Breast epithelium (tissue), 4 donors: Measurements from ENCODE around the gene KRTAP10-5. TPM values are rescaled to one million over a fixed set of nuclear protein-coding genes. Genes with fewer than 3 reads are reported as not detected.
"Not testable (repeated sequence)": the region's sequence is repeated elsewhere in the genome, so short reads cannot be mapped to it uniquely, and the experiment has no call there.

ENCODE experiments used
- DNase-seq, 2 donors: peaks; one replicate each; pipeline ENCODE4 v3.0.0-alpha.2; 2019; ENCODE audit warnings: low spot score in 2 of 2
- H3K27ac ChIP-seq, 2 donors: fragments of 200-600 bp; sonication (generic) in 1 of 2; one replicate each; pipeline ENCODE4 v1.5.1; 2016 to 2019; ENCODE audit warnings: mild to moderate bottlenecking in 1 of 2
- H3K27me3 ChIP-seq, 2 donors: fragments of 200-600 bp; sonication (generic) in 1 of 2; one replicate each; pipeline versions ENCODE4 v1.5.1 to v1.6.0; 2017 to 2019; ENCODE audit warnings: control low read depth in 1 of 2, mild to moderate bottlenecking in 1 of 2
- H3K36me3 ChIP-seq: fragments of 200-600 bp; one replicate; pipeline ENCODE4 v1.5.1; 2019
- H3K4me1 ChIP-seq, 2 donors: fragments of 200-600 bp; sonication (generic); one replicate each; pipeline ENCODE4 v1.5.1; 2016 to 2019; ENCODE audit warnings: control low read depth in 1 of 2
- H3K4me3 ChIP-seq, 3 donors: fragments of 200-600 bp; sonication (generic); 1 replicate in 2 of 3; 2 replicates in 1 of 3; pipeline ENCODE4 v1.5.1; 2016 to 2019; ENCODE audit warnings: mild to moderate bottlenecking in 3 of 3, moderate library complexity in 2 of 3
- H3K9me3 ChIP-seq, 2 donors: fragments of 200-600 bp; sonication (generic) in 1 of 2; one replicate each; pipeline ENCODE4 v1.5.1; 2016 to 2019; ENCODE audit warnings: control low read depth in 1 of 2
- POLR2A ChIP-seq: fragments of 450-650 bp; IDR thresholded peaks from one replicate; pipeline ENCODE4 v1.6.1; 2016; ENCODE audit warnings: antibody characterized with exemption, mild to moderate bottlenecking, moderate library complexity
- POLR2AphosphoS5 ChIP-seq, 3 donors: sonication (generic); formaldehyde crosslinking; IDR thresholded peaks; one replicate each; pipeline ENCODE4 v1.6.1; 2017; ENCODE audit warnings: antibody characterized with exemption in 3 of 3
- intact Hi-C: fragments of 100-400 bp; cut with DNase I; formaldehyde crosslinking; loops from one replicate; pipeline ENCODE4 v1.15.1; 2023; ENCODE audit warnings: low total_unique reads
- total RNA-seq, 3 donors: library from RNA; depleted of rRNA; stranded (reverse); fragments of >200 nt; gene quantifications; one replicate each; pipeline ENCODE4 v1.1.0, GENCODE V29; 2016
- TF ChIP-seq, protein P1 (sequence below), 3 donors: fragments of 450-650 bp; IDR thresholded peaks; one replicate each; pipeline ENCODE4 v1.5.1; 2016 to 2017; ENCODE audit warnings: antibody characterized with exemption in 3 of 3, mild to moderate bottlenecking in 3 of 3, moderate library complexity in 3 of 3

KRTAP10-5 gene
- not detected for total RNA-seq

- H3K9me3 ChIP-seq, result peaks cover 25 to 38% of the 10 kb centered on the region in 2 donors
- H3K27ac ChIP-seq, intact Hi-C loops, H3K4me1 ChIP-seq, H3K27me3 ChIP-seq, H3K36me3 ChIP-seq, H3K4me3 ChIP-seq: not testable (repeated sequence)
- DNase-seq, result peak in 1 of 2 donors; percentile 22
These were observed at the start of gene KRTAP10-5 for GRCh38 chr21:44580231-44580821. TSS of gene KRTAP10-5 (minus strand) at chr21:44580604. CDS start at chr21:44580578, 26 bp downstream.

DNA sequence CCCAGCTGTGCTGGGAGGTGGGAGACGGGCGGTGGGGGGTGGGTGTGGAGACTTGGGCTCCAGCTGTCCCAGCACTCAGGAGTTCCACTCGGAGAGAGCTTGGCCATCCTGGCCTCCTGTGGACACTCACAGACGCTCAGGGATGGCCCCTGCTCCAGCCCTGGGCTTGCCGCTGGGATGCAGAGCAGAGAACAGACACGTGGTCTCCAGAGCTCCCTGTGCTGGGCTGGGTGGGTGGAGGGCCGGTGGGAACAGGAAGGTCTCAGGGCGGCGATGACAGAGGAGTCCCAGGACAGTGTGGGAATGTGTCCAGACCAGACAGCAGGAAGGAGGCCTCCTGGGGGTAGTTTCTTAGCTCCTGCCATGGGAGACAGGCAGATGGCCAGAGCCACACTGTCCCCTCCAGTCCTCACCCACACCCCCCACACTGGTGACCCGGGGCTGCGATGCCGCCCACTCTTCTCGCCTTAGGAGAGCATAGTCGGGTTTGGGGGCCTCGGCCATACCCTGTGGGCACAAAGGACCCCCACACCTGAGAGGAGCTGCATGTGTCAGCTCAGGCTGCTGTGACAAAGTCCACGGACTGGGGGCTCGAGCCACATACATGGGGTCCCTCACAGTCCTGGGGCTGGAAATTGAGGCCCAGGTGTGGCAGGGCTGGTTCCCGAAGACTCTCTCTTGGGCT lies 48.4 kb upstream of the KRTAP10-5 start:
- Histone ChIP-seq H3K4me3 (no peak overlapping the region), H3K27ac (no peak overlapping the region), H3K9me3 (peaks cover 38 to 42% of the 10 kb centered on the region in 2 donors), H3K27me3 (peaks cover 0 to 17% of the 10 kb centered on the region in 2 donors), H3K36me3 (no peaks in the 10 kb centered on the region), H3K4me1 (no peaks in the 10 kb centered on the region)
- no peak for DNase-seq
- TF ChIP-seq, protein P1, sequence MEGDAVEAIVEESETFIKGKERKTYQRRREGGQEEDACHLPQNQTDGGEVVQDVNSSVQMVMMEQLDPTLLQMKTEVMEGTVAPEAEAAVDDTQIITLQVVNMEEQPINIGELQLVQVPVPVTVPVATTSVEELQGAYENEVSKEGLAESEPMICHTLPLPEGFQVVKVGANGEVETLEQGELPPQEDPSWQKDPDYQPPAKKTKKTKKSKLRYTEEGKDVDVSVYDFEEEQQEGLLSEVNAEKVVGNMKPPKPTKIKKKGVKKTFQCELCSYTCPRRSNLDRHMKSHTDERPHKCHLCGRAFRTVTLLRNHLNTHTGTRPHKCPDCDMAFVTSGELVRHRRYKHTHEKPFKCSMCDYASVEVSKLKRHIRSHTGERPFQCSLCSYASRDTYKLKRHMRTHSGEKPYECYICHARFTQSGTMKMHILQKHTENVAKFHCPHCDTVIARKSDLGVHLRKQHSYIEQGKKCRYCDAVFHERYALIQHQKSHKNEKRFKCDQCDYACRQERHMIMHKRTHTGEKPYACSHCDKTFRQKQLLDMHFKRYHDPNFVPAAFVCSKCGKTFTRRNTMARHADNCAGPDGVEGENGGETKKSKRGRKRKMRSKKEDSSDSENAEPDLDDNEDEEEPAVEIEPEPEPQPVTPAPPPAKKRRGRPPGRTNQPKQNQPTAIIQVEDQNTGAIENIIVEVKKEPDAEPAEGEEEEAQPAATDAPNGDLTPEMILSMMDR (IDR thresholded peaks at IDR 0.05), result no peak
- no peak for TF ChIP-seq POLR2AphosphoS5 (IDR thresholded peaks at IDR 0.05)
- no peak for TF ChIP-seq POLR2A
- intact Hi-C loops, result no loop called here

- H3K27ac ChIP-seq, intact Hi-C loops, H3K4me1 ChIP-seq, DNase-seq, H3K36me3 ChIP-seq, H3K4me3 ChIP-seq: not testable (repeated sequence)
- peaks cover 38 to 53% of the 10 kb centered on the region in 2 donors for H3K9me3 ChIP-seq
- peaks cover 0 to 17% of the 10 kb centered on the region in 2 donors for H3K27me3 ChIP-seq
These were observed 47.4 kb upstream of the KRTAP10-5 start for GRCh38 chr21:44627831-44628233.

DNA sequence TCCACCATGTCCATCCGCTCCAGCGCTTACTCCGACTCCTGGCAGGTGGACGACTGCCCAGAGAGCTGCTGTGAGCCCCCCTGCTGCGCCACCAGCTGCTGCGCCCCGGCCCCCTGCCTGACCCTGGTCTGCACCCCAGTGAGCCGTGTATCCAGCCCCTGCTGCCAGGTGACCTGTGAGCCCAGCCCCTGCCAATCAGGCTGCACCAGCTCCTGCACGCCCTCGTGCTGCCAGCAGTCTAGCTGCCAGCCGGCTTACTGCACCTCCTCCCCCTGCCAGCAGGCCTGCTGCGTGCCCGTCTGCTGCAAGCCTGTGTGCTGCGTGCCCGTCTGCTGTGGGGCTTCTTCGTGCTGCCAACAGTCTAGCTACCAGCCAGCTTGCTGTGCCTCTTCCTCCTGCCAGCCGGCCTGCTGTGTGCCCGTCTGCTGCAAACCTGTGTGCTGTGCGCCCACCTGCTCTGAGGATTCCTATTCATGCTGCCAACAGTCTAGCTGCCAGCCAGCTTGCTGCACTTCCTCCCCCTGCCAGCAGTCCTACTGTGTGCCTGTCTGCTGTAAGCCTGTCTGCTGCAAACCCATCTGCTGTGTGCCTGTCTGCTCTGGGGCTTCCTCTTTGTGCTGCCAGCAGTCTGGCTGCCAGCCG lies 46.9 kb upstream of the KRTAP10-5 start:
- intact Hi-C loops, H3K4me1 ChIP-seq, H3K36me3 ChIP-seq, DNase-seq, H3K4me3 ChIP-seq, H3K27ac ChIP-seq: not testable (repeated sequence)
- H3K27me3 ChIP-seq, result peaks cover 0 to 17% of the 10 kb centered on the region in 2 donors
- peaks cover 35 to 51% of the 10 kb centered on the region in 2 donors for H3K9me3 ChIP-seq

DNA sequence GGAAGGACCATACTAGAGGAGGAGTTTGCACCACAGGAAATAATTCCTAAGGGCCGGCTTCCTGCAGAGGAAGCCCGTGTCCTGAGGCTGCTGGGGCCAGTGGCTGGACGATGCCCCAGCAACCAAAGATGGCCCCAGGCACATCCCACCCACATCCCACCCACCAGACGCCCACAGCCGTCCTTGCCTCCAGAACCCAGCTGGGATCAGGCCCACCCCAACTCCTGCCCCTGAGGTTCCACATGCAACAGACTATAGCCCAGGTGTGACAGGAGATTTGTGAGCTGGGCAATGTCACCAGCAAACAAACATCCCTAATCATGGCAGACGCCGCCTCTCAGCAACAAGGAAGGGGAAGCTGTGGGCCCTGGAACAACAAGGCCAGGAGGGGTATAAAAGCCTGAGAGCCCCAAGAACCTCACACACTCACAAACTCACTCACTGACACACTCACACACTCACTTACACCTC lies 46.3 kb upstream of the KRTAP10-5 start, which contains the start of gene KRTAP10-9:
TSS of gene KRTAP10-9 (plus strand) at position 421 of the 471 bp plus-strand sequence. CDS start 79 bp downstream, outside the sequence.
- H3K36me3 ChIP-seq, result no peaks in the 10 kb centered on the region
- H3K4me1 ChIP-seq, result no peaks in the 10 kb centered on the region
- H3K9me3 ChIP-seq, result peaks cover 29 to 45% of the 10 kb centered on the region in 2 donors
- intact Hi-C loops, result no loop called here
- no peak within 1 kb of the TSS for H3K4me3 ChIP-seq
- H3K27ac ChIP-seq, result no peak within 1 kb of the TSS
- peaks cover 0 to 17% of the 10 kb centered on the region in 2 donors for H3K27me3 ChIP-seq
- no peak for DNase-seq
- TF ChIP-seq, protein P1 (IDR thresholded peaks at IDR 0.05), result no peak
- TF ChIP-seq POLR2AphosphoS5 (IDR thresholded peaks at IDR 0.05) (no peak), POLR2A (no peak)

DNA sequence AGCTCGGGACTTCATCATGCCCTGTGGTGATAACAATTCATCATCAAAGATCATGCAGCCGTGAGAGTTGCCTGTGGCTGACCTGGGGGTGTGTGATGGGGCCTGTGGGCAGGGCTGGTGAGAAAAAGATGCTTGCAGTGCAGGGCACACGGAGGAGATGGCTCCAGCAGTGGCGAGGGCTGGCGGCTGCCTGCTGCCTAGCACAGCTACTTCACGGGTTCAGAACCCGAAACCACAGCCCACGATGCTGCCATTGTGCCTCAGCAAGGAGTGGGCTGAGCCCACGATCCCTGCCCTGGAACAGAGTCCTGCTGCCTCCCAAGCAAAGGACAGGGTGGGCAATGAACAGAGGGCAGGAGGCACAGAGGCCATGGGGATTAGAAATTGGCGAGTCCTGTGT lies 45.9 kb upstream of the KRTAP10-5 start:
- H3K9me3 ChIP-seq, result peaks cover 24 to 40% of the 10 kb centered on the region in 2 donors

More for the DNA sequence above, 45.9 kb upstream of the KRTAP10-5 start:
- Histone ChIP-seq H3K36me3 (no peaks in the 10 kb centered on the region), H3K4me3 (no peak overlapping the region), H3K27me3 (peaks cover 0 to 17% of the 10 kb centered on the region in 2 donors), H3K4me1 (no peaks in the 10 kb centered on the region), H3K27ac (no peak overlapping the region)
- TF ChIP-seq POLR2AphosphoS5 (IDR thresholded peaks at IDR 0.05), result no peak
- TF ChIP-seq, protein P1 (IDR thresholded peaks at IDR 0.05), result no peak
- intact Hi-C loops, result no loop called here
- DNase-seq, result no peak
